Measurements from ENCODE around the gene RARS2. TPM values are rescaled to one million over a fixed set of nuclear protein-coding genes. Genes with fewer than 3 reads are reported as not detected.
"Not testable (repeated sequence)": the region's sequence is repeated elsewhere in the genome, so short reads cannot be mapped to it uniquely, and the experiment has no call there.

Gene RARS2
- total RNA-seq, 1 donor from 2014 or later = 23.5 TPM

- Mint-ChIP-seq H3K36me3 (ENCODE audit: low read depth) (peaks cover 46% of the 10 kb centered on the region), H3K9me3 (no peaks in the 10 kb centered on the region), H3K4me3 (ENCODE audit: low read depth) (no peak overlapping the region), H3K27ac (no peak overlapping the region), H3K4me1 (ENCODE audit: low read depth) (peaks cover 4% of the 10 kb centered on the region), H3K27me3 (ENCODE audit: low read depth) (no peaks in the 10 kb centered on the region)
- no peak for DNase-seq (ENCODE audit: low spot score)
- intact Hi-C loops (cut with micrococcal nuclease) = no loop called here
Measured at GRCh38 chr6:87529221-87529620, 60.6 kb downstream of the RARS2 start.

- H3K36me3 Mint-ChIP-seq (ENCODE audit: low read depth) = peaks cover 53% of the 10 kb centered on the region
Measured at GRCh38 chr6:87522686-87523085, 67.1 kb downstream of the RARS2 start.

GRCh38 chr6:87518453-87518852, 71.3 kb downstream of the RARS2 start:
- Mint-ChIP-seq H3K36me3 (ENCODE audit: low read depth) (peaks cover 60% of the 10 kb centered on the region), H3K9me3 (no peaks in the 10 kb centered on the region), H3K4me1 (ENCODE audit: low read depth) (peaks cover 8% of the 10 kb centered on the region), H3K27ac (no peak overlapping the region), H3K27me3 (ENCODE audit: low read depth) (no peaks in the 10 kb centered on the region), H3K4me3 (ENCODE audit: low read depth) (no peak overlapping the region)
- intact Hi-C loops (cut with micrococcal nuclease) = no loop called here
- DNase-seq (ENCODE audit: low spot score) = no peak

More at GRCh38 chr6:87522686-87523085, 67.1 kb downstream of the RARS2 start:
- H3K9me3 Mint-ChIP-seq = no peaks in the 10 kb centered on the region
- H3K4me3 Mint-ChIP-seq (ENCODE audit: low read depth) = no peak overlapping the region
- no peak overlapping the region for H3K27ac Mint-ChIP-seq
- no peaks in the 10 kb centered on the region for H3K27me3 Mint-ChIP-seq (ENCODE audit: low read depth)
- no peak for DNase-seq (ENCODE audit: low spot score)
- intact Hi-C loops (cut with micrococcal nuclease) = no loop called here
- no peaks in the 10 kb centered on the region for H3K4me1 Mint-ChIP-seq (ENCODE audit: low read depth)

- no peak overlapping the region for H3K4me3 Mint-ChIP-seq (ENCODE audit: low read depth)
- peaks cover 8% of the 10 kb centered on the region for H3K4me1 Mint-ChIP-seq (ENCODE audit: low read depth)
- DNase-seq (ENCODE audit: low spot score) = no peak
- H3K36me3 Mint-ChIP-seq (ENCODE audit: low read depth) = peaks cover 60% of the 10 kb centered on the region
- no peaks in the 10 kb centered on the region for H3K9me3 Mint-ChIP-seq
- H3K27ac Mint-ChIP-seq = no peak overlapping the region
- intact Hi-C loops (cut with micrococcal nuclease) = no loop called here
- no peaks in the 10 kb centered on the region for H3K27me3 Mint-ChIP-seq (ENCODE audit: low read depth)
Measured at GRCh38 chr6:87514831-87515230, 75.0 kb downstream of the RARS2 start.

- Mint-ChIP-seq H3K36me3 (ENCODE audit: low read depth) (peaks cover 40% of the 10 kb centered on the region), H3K27me3 (ENCODE audit: low read depth) (no peaks in the 10 kb centered on the region), H3K27ac (no peak overlapping the region)
Measured at GRCh38 chr6:87504441-87504840, 85.3 kb downstream of the RARS2 start.

GRCh38 chr6:87501809-87502572, 87.8 kb downstream of the RARS2 start:
- H3K9me3 Mint-ChIP-seq = no peaks in the 10 kb centered on the region
- DNase-seq (ENCODE audit: low spot score) = no peak
- intact Hi-C loops (cut with micrococcal nuclease) = no loop called here

More at GRCh38 chr6:87504441-87504840, 85.3 kb downstream of the RARS2 start:
- no peak for DNase-seq (ENCODE audit: low spot score)
- Mint-ChIP-seq H3K9me3 (no peaks in the 10 kb centered on the region), H3K4me1 (ENCODE audit: low read depth) (peaks cover 6% of the 10 kb centered on the region), H3K4me3 (ENCODE audit: low read depth) (no peak overlapping the region)
- intact Hi-C loops (cut with micrococcal nuclease) = no loop called here

GRCh38 chr6:87498048-87498447, 91.7 kb downstream of the RARS2 start:
- no peak for DNase-seq (ENCODE audit: low spot score)
- intact Hi-C loops (cut with micrococcal nuclease) = no loop called here
- Mint-ChIP-seq H3K36me3 (ENCODE audit: low read depth) (peaks cover 20% of the 10 kb centered on the region), H3K4me1 (ENCODE audit: low read depth) (peaks cover 4% of the 10 kb centered on the region), H3K27ac (no peak overlapping the region), H3K4me3 (ENCODE audit: low read depth) (no peak overlapping the region), H3K9me3 (no peaks in the 10 kb centered on the region), H3K27me3 (ENCODE audit: low read depth) (no peaks in the 10 kb centered on the region)

More at GRCh38 chr6:87501809-87502572, 87.8 kb downstream of the RARS2 start:
- H3K27me3 Mint-ChIP-seq (ENCODE audit: low read depth) = no peaks in the 10 kb centered on the region
- no peak overlapping the region for H3K4me3 Mint-ChIP-seq (ENCODE audit: low read depth)
- peaks cover 37% of the 10 kb centered on the region for H3K36me3 Mint-ChIP-seq (ENCODE audit: low read depth)
- H3K4me1 Mint-ChIP-seq (ENCODE audit: low read depth) = peaks cover 6% of the 10 kb centered on the region
- peak overlapping the region; percentile 31 for H3K27ac Mint-ChIP-seq

- H3K27ac Mint-ChIP-seq = no peak overlapping the region
- H3K36me3 Mint-ChIP-seq (ENCODE audit: low read depth) = peaks cover 16% of the 10 kb centered on the region
- H3K4me1 Mint-ChIP-seq (ENCODE audit: low read depth) = no peaks in the 10 kb centered on the region
- H3K27me3 Mint-ChIP-seq (ENCODE audit: low read depth) = no peaks in the 10 kb centered on the region
- H3K4me3 Mint-ChIP-seq (ENCODE audit: low read depth) = no peak overlapping the region
- intact Hi-C loops (cut with micrococcal nuclease) = no loop called here
- H3K9me3 Mint-ChIP-seq = no peaks in the 10 kb centered on the region
- DNase-seq (ENCODE audit: low spot score) = no peak
Measured at GRCh38 chr6:87494761-87495422, 94.9 kb downstream of the RARS2 start.

- DNase-seq (ENCODE audit: low spot score); H3K4me1 Mint-ChIP-seq (ENCODE audit: low read depth); H3K9me3 Mint-ChIP-seq; H3K4me3 Mint-ChIP-seq (ENCODE audit: low read depth); H3K27me3 Mint-ChIP-seq (ENCODE audit: low read depth); intact Hi-C loops (cut with micrococcal nuclease); H3K27ac Mint-ChIP-seq: not testable (repeated sequence)
- H3K36me3 Mint-ChIP-seq (ENCODE audit: low read depth) = peaks cover 20% of the 10 kb centered on the region
Measured at GRCh38 chr6:87489326-87489725, 100.5 kb downstream of the RARS2 start.

GRCh38 chr6:87487555-87487954, 102.2 kb downstream of the RARS2 start:
- H3K36me3 Mint-ChIP-seq (ENCODE audit: low read depth) = peaks cover 16% of the 10 kb centered on the region
- H3K27me3 Mint-ChIP-seq (ENCODE audit: low read depth) = no peaks in the 10 kb centered on the region
- H3K4me3 Mint-ChIP-seq (ENCODE audit: low read depth) = no peak overlapping the region
- no peak overlapping the region for H3K27ac Mint-ChIP-seq
- DNase-seq (ENCODE audit: low spot score) = no peak
- peaks cover 2% of the 10 kb centered on the region for H3K4me1 Mint-ChIP-seq (ENCODE audit: low read depth)
- H3K9me3 Mint-ChIP-seq = no peaks in the 10 kb centered on the region
- intact Hi-C loops (cut with micrococcal nuclease) = no loop called here

- H3K4me3 Mint-ChIP-seq (ENCODE audit: low read depth) = no peak overlapping the region
- H3K4me1 Mint-ChIP-seq (ENCODE audit: low read depth) = peaks cover 2% of the 10 kb centered on the region
- no peak overlapping the region for H3K27ac Mint-ChIP-seq
- intact Hi-C loops (cut with micrococcal nuclease) = no loop called here
- H3K27me3 Mint-ChIP-seq (ENCODE audit: low read depth) = no peaks in the 10 kb centered on the region
- DNase-seq (ENCODE audit: low spot score) = no peak
- H3K36me3 Mint-ChIP-seq (ENCODE audit: low read depth) = peaks cover 17% of the 10 kb centered on the region
- no peaks in the 10 kb centered on the region for H3K9me3 Mint-ChIP-seq
Measured at GRCh38 chr6:87484491-87484890, 105.3 kb downstream of the RARS2 start.

- H3K27me3 Mint-ChIP-seq (ENCODE audit: low read depth) = no peaks in the 10 kb centered on the region
- intact Hi-C loops (cut with micrococcal nuclease) = no loop called here
- H3K9me3 Mint-ChIP-seq = no peaks in the 10 kb centered on the region
- DNase-seq (ENCODE audit: low spot score) = no peak
- H3K4me1 Mint-ChIP-seq (ENCODE audit: low read depth) = peaks cover 2% of the 10 kb centered on the region
- peaks cover 18% of the 10 kb centered on the region for H3K36me3 Mint-ChIP-seq (ENCODE audit: low read depth)
- H3K27ac Mint-ChIP-seq = no peak overlapping the region
- H3K4me3 Mint-ChIP-seq (ENCODE audit: low read depth) = no peak overlapping the region
Measured at GRCh38 chr6:87483929-87484328, 105.9 kb downstream of the RARS2 start.

GRCh38 chr6:87482366-87482765, 107.4 kb downstream of the RARS2 start:
- H3K4me1 Mint-ChIP-seq (ENCODE audit: low read depth) = peaks cover 2% of the 10 kb centered on the region
- H3K36me3 Mint-ChIP-seq (ENCODE audit: low read depth) = peaks cover 24% of the 10 kb centered on the region
- intact Hi-C loops (cut with micrococcal nuclease) = no loop called here
- no peak for DNase-seq (ENCODE audit: low spot score)
- H3K27ac Mint-ChIP-seq = no peak overlapping the region
- no peak overlapping the region for H3K4me3 Mint-ChIP-seq (ENCODE audit: low read depth)
- no peaks in the 10 kb centered on the region for H3K9me3 Mint-ChIP-seq
- H3K27me3 Mint-ChIP-seq (ENCODE audit: low read depth) = no peaks in the 10 kb centered on the region
